Cardiac muscle cell (in vitro differentiated cells and primary cell): ENCODE data around the gene ARRDC5. TPM values are rescaled to one million over a fixed set of nuclear protein-coding genes. Genes with fewer than 3 reads are reported as not detected.

Experiments
- DNase-seq, 2 donors: peaks; one replicate each; pipeline versions ENCODE4 v3.0.0 to v3.0.0-alpha.2; 2010 to 2017; ENCODE audit warnings: low read depth in 1 of 2, low spot score in 1 of 2
- H3K27ac ChIP-seq: fragments of 200-600 bp; sonication (generic); 2 replicates; pipeline ENCODE4 v1.5.1; 2016
- H3K27me3 ChIP-seq: fragments of 200-600 bp; sonication (generic); 2 replicates; pipeline ENCODE4 v1.6.0; 2016; ENCODE audit warnings: control low read depth
- H3K36me3 ChIP-seq: fragments of 200-600 bp; sonication (generic); 2 replicates; pipeline ENCODE4 v1.5.1; 2016; ENCODE audit warnings: control low read depth
- H3K4me1 ChIP-seq: fragments of 200-600 bp; sonication (generic); 2 replicates; pipeline ENCODE4 v1.8.1; 2017; ENCODE audit warnings: low read depth, mild to moderate bottlenecking, mixed run types
- H3K4me3 ChIP-seq: fragments of 200-600 bp; sonication (generic); 2 replicates; pipeline ENCODE4 v1.5.1; 2016; ENCODE audit warnings: mild to moderate bottlenecking
- H3K9me3 ChIP-seq: fragments of 200-600 bp; sonication (generic); 2 replicates; pipeline ENCODE4 v1.5.1; 2017; ENCODE audit warnings: low read depth, mild to moderate bottlenecking, control low read depth
- polyA plus RNA-seq: library from polyadenylated mRNA; unstranded; fragments of >200 nt; fragmentation: Nextera tagmentation; extraction: Ambion mirVana; gene quantifications from 2 replicates; pipeline ENCODE4 v1.2.1, GENCODE V29; 2016
- total RNA-seq: library from RNA; depleted of rRNA; stranded (reverse); fragments of >200 nt; gene quantifications from 2 replicates; pipeline ENCODE4 v1.2.3, GENCODE V29; 2016
- TF ChIP-seq, protein P1 (sequence below): IDR thresholded peaks from 2 replicates; pipeline ENCODE4 v1.5.1; 2012; ENCODE audit warnings: low read depth, mild to moderate bottlenecking, low read length

ARRDC5 gene
- total and polyA plus RNA-seq, 2 experiments from 2014 or later = not detected

DNA sequence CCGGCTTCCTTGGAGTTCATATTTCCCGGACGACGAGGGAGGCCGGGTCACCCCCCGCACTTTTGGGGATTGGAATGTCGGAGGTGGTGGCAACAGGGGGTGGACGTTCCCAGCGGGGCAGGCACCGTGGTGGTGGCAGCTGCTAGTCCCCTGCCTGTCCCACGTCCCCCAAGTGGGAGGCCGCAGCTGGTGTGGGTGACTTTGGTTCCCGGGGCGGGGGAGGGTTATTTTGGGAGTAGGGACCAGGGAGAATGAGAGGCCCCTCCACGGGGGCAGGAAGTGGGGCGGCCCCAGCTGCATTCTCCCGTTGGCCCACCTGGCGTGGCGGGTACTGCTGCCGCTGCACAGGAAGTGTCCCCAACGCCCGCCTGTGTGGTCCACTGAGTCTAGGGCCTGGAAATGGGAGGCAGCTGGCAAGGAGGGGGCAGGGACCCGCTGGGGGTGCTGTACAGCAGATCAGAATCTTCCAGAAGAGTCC is 24.2 kb downstream of the ARRDC5 start:
- H3K27ac ChIP-seq = no peak overlapping the region
- no peak overlapping the region for H3K4me3 ChIP-seq
- no peaks in the 10 kb centered on the region for H3K9me3 ChIP-seq
- H3K36me3 ChIP-seq = no peaks in the 10 kb centered on the region
- TF ChIP-seq, protein P1, sequence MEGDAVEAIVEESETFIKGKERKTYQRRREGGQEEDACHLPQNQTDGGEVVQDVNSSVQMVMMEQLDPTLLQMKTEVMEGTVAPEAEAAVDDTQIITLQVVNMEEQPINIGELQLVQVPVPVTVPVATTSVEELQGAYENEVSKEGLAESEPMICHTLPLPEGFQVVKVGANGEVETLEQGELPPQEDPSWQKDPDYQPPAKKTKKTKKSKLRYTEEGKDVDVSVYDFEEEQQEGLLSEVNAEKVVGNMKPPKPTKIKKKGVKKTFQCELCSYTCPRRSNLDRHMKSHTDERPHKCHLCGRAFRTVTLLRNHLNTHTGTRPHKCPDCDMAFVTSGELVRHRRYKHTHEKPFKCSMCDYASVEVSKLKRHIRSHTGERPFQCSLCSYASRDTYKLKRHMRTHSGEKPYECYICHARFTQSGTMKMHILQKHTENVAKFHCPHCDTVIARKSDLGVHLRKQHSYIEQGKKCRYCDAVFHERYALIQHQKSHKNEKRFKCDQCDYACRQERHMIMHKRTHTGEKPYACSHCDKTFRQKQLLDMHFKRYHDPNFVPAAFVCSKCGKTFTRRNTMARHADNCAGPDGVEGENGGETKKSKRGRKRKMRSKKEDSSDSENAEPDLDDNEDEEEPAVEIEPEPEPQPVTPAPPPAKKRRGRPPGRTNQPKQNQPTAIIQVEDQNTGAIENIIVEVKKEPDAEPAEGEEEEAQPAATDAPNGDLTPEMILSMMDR = no peak
- no peaks in the 10 kb centered on the region for H3K27me3 ChIP-seq
- no peak for DNase-seq
- no peaks in the 10 kb centered on the region for H3K4me1 ChIP-seq

DNA sequence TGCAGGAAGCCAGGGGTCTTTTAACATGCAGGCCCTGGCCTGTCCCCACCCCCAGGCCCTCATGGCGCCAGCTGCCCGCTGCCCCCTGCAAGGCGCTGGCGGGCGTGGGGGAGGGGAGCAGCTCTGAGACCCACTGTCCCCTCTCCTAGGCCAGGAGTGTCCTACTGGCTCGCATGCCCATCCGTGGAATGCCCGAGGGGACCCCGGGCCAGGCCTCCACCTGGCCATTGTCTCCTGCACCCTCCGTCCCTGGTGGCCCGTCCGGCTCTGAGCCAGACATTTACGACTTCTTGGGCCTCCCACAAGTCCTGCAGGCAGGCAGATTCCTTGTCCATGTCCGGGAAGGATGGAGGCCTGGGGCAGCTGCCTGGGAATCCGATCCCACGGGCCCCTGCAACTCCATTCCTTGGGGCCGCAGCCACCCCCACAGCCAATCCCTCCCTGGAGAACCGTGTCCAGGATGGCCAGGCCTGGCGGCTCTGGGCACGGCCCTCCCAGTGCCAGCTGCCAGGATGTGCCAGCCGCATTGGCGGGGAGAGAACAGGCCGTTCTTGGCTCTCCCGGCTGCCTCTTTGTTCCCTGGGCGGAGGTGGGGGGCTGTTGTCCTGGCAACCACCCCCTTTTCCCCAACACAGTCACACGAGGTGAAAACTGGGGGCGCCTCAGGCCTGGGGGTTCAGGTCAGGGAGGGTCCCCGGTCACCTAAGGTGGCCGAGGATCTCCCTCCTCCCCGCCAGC is 24.8 kb downstream of the ARRDC5 start:
- H3K27ac ChIP-seq = no peak overlapping the region
- no peaks in the 10 kb centered on the region for H3K27me3 ChIP-seq
- no peak overlapping the region for H3K4me3 ChIP-seq
- no peak for DNase-seq
- TF ChIP-seq, protein P1 = no peak
- no peaks in the 10 kb centered on the region for H3K9me3 ChIP-seq
- no peaks in the 10 kb centered on the region for H3K36me3 ChIP-seq
- H3K4me1 ChIP-seq = no peaks in the 10 kb centered on the region

DNA sequence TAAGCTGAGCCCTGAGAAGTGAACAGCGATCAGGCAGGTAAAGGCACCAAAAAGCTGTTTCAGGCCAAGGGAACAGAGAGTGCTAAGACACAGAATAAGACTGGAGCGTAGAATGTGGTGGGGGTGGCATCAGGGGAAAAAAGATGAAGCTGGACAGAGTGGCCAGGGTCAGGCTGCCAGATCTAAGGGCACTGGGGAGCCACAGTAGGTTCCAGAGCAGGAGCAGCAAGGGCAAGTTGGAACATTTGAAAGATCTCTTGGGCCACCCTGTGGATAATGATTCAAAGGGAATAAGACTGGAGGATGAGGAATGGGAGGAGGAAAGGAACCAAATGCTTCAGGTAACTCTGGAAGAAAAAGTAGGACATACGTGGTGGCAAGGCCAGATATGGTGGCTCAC is 28.8 kb downstream of the ARRDC5 start:
- Histone ChIP-seq H3K36me3 (no peaks in the 10 kb centered on the region), H3K27me3 (no peaks in the 10 kb centered on the region), H3K27ac (no peak overlapping the region), H3K4me3 (no peak overlapping the region), H3K9me3 (no peaks in the 10 kb centered on the region), H3K4me1 (no peaks in the 10 kb centered on the region)
- DNase-seq = no peak
- TF ChIP-seq, protein P1 = no peak

DNA sequence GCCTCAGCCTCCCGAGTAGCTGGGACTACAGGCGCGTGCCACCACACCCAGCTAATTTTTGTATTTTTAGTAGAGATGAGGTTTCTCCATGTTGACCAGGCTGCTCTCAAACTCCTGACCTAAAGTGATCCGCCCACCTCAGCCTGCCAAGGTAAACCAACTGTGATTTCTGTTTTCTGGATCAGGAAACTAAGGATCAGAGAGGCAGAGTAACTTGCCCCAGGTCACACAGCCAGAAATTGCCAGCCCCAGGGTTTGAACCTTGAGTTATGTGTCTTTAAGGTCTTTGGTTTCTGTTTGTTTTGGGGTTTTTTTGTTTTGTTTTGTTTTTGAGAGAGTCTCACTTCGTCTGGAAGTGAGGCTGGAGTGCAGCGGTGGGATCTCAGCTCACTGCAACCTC is 31.0 kb downstream of the ARRDC5 start:
- Histone ChIP-seq H3K4me1 (no peaks in the 10 kb centered on the region), H3K36me3 (no peaks in the 10 kb centered on the region), H3K9me3 (no peaks in the 10 kb centered on the region), H3K4me3 (no peak overlapping the region), H3K27ac (no peak overlapping the region), H3K27me3 (no peaks in the 10 kb centered on the region)
- TF ChIP-seq, protein P1 = no peak
- DNase-seq = no peak

DNA sequence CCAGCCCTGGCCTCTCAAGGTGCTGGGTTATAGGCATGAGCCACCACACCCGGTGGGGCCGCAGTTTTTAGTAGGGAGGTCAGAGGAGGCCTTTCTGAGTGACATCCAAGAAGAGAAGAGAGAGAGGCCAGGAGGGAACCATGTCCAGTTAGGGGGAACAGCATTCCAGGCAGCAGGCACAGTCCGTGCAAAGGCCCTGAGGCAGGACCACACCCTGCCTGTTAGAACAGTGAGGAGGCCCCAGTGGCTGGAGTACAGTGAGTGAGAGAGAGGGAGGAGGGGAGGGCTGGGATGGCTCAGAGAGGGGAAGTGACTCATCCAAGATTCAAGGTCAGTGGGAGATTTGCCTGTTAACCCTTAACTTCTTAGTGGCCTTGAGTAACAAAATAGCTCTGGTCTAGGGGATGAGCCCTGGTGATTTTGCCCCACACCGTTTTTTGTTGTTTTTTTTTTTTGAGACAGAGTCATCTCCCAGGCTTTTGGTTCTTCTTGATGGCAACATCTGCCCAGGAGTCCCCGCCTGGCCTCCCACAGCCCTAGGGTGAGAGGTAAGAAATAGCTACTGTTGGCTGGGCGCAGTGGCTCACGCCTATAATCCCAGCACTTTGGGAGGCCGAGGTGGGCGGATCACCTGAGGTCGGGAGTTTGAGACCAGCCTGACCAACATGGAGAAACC is 32.5 kb downstream of the ARRDC5 start:
- H3K4me1 ChIP-seq = no peaks in the 10 kb centered on the region
- H3K27me3 ChIP-seq = no peaks in the 10 kb centered on the region
- H3K36me3 ChIP-seq = no peaks in the 10 kb centered on the region
- H3K9me3 ChIP-seq = no peaks in the 10 kb centered on the region
- peak in 1 of 2 donors; percentile 92 for DNase-seq
- no peak overlapping the region for H3K4me3 ChIP-seq
- no peak overlapping the region for H3K27ac ChIP-seq
- TF ChIP-seq, protein P1 = no peak
